Prostate gland (tissue), 2 donors: ENCODE measurements around the gene TMED9.

Source experiments
- CTCF ChIP-seq, 4 experiments: fragments of 200-600 bp in 2 of 4; fragments of 450-650 bp in 2 of 4; sonication (generic) in 2 of 4; IDR thresholded peaks; 1 replicate in 3 of 4; 2 replicates in 1 of 4; pipeline ENCODE4 v1.5.1; 2016 to 2019; ENCODE audit warnings: antibody characterized with exemption in 4 of 4, mild to moderate bottlenecking in 2 of 4, moderate library complexity in 2 of 4
- POLR2A ChIP-seq: fragments of 450-650 bp; IDR thresholded peaks from one replicate; pipeline ENCODE4 v1.6.1; 2016; ENCODE audit warnings: antibody characterized with exemption, mild to moderate bottlenecking
- POLR2AphosphoS5 ChIP-seq: sonication (generic); formaldehyde crosslinking; IDR thresholded peaks from one replicate; pipeline ENCODE4 v1.6.1; 2017; ENCODE audit warnings: antibody characterized with exemption

GRCh38 chr5:177605078-177605477 lies 13.1 kb downstream of the TMED9 start:
- TF ChIP-seq POLR2A (no peak), CTCF (IDR thresholded peaks at IDR 0.05) (no peak), POLR2AphosphoS5 (no peak)
